A549 (cell line): ENCODE data around the gene TRIO.

Source experiments
- CTCF ChIP-seq: fragments of >200 bp; sonication (Bioruptor Twin); formaldehyde crosslinking; IDR thresholded peaks from 3 replicates; pipeline ENCODE4 v1.5.1; 2016
- MAX ChIP-seq: IDR thresholded peaks from 2 replicates; pipeline ENCODE4 v1.6.1; 2012
- POLR2A ChIP-seq: IDR thresholded peaks from 2 replicates; pipeline ENCODE4 v1.6.1; 2012; ENCODE audit warnings: mild to moderate bottlenecking, low read length
- RAD21 ChIP-seq, 2 experiments: fragments of >200 bp in 1 of 2; sonication (Bioruptor Twin) in 1 of 2; formaldehyde crosslinking in 1 of 2; IDR thresholded peaks in 1 of 2; conservative IDR thresholded peaks in 1 of 2; 2 replicates in 1 of 2; 3 replicates in 1 of 2; pipeline ENCODE4 v1.6.1; 2012 to 2018; ENCODE audit warnings: inconsistent platforms in 1 of 2
- REST ChIP-seq: fragments of 200-600 bp; sonication (generic); IDR thresholded peaks from 2 replicates; pipeline ENCODE4 v1.6.1; 2016; ENCODE audit warnings: antibody characterized with exemption, mild to moderate bottlenecking, moderate library complexity
- ZC3H11A ChIP-seq: fragments of 450-650 bp; IDR thresholded peaks from 2 replicates; pipeline ENCODE4 v1.6.1; 2014; ENCODE audit warnings: antibody characterized with exemption, mild to moderate bottlenecking

DNA sequence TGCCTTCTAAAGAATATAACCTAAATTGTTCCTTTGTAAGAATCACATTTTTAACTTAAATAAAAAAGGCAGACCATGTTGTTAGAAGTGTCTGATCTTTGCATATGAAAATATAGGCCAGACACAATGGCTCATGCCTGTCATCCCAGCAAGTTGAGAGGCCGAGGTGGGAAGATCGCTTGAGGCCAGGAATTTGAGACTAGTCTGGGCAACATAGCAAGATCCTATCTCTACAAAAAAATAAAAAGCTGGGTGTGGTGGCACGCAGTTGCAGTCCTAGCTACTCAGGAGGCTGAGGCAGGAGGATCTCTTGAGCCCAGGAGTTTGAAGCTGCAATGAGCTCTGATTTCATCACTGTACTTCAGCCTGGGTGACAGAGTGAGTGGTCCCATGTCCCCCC, 37.3 kb downstream of the TRIO start:
- TF ChIP-seq CTCF (no peak), MAX (no peak), RAD21 (conservative IDR thresholded peaks at IDR 0.05 in 1 of 2, IDR thresholded peaks at IDR 0.05 in 1 of 2) (no peak), REST (no peak), POLR2A (no peak), ZC3H11A (no peak)
